SK-N-SH treated with all-trans-retinoic acid at 6 μM for 48 hours (cell line): Measurements from ENCODE around the gene TRIM50.
"Not testable (repeated sequence)": the region's sequence is repeated elsewhere in the genome, so short reads cannot be mapped to it uniquely, and the experiment has no call there.

ENCODE experiments used
- ATAC-seq: fragments of 200-7000 bp; cut with Tn5 transposase; 3 replicates; pipeline ENCODE4 v1.9.1; 2020; ENCODE audit warnings: mild to moderate bottlenecking, moderate library complexity
- ARNTL ChIP-seq: fragments of 450-650 bp; formaldehyde crosslinking; IDR thresholded peaks from 2 replicates; pipeline ENCODE4 v1.5.0; 2020; ENCODE audit warnings: low read depth, mild to moderate bottlenecking, moderate library complexity, borderline replicate concordance
- BACH2 ChIP-seq: fragments of 250-450 bp; sonication (Bioruptor Pico); IDR thresholded peaks from 2 replicates; pipeline ENCODE4 v1.9.0; 2021; ENCODE audit warnings: mild to moderate bottlenecking, borderline replicate concordance
- CSDC2 ChIP-seq: fragments of 250-450 bp; sonication (Bioruptor Pico); IDR thresholded peaks from 2 replicates; pipeline ENCODE4 v1.5.0; 2020; ENCODE audit warnings: mild to moderate bottlenecking, moderate library complexity
- CSRNP3 ChIP-seq: fragments of 250-450 bp; sonication (Bioruptor Pico); IDR thresholded peaks from 2 replicates; pipeline ENCODE4 v1.5.1; 2021; ENCODE audit warnings: mild to moderate bottlenecking, moderate library complexity
- ESRRG ChIP-seq: fragments of 250-450 bp; sonication (Bioruptor Pico); IDR thresholded peaks from 2 replicates; pipeline ENCODE4 v1.6.1; 2021; ENCODE audit warnings: mild to moderate bottlenecking
- GLIS3 ChIP-seq: fragments of 250-450 bp; sonication (Bioruptor Pico); IDR thresholded peaks from 2 replicates; pipeline ENCODE4 v1.5.0; 2020; ENCODE audit warnings: mild to moderate bottlenecking, moderate library complexity
- ISL1 ChIP-seq: fragments of 250-450 bp; sonication (Bioruptor Pico); IDR thresholded peaks from 2 replicates; pipeline ENCODE4 v2.1.2; 2022; ENCODE audit warnings: mild to moderate bottlenecking, moderate library complexity
- OSR1 ChIP-seq: fragments of 250-450 bp; sonication (Bioruptor Pico); IDR thresholded peaks from 2 replicates; pipeline ENCODE4 v1.8.0; 2022; ENCODE audit warnings: moderate library complexity, mild to moderate bottlenecking, inconsistent platforms
- POU6F1 ChIP-seq: fragments of 250-450 bp; sonication (Bioruptor Pico); IDR thresholded peaks from 2 replicates; pipeline ENCODE4 v1.8.0; 2021; ENCODE audit warnings: low read depth, mild to moderate bottlenecking, moderate library complexity, borderline replicate concordance
- PPARA ChIP-seq: fragments of 250-450 bp; sonication (Bioruptor Pico); IDR thresholded peaks from 2 replicates; pipeline ENCODE4 v1.5.0; 2020; ENCODE audit warnings: mild to moderate bottlenecking, borderline replicate concordance
- RARB ChIP-seq: fragments of 250-450 bp; sonication (Bioruptor Pico); IDR thresholded peaks from 2 replicates; pipeline ENCODE4 v1.8.0; 2021; ENCODE audit warnings: mild to moderate bottlenecking, moderate library complexity
- SNAI2 ChIP-seq: fragments of 250-450 bp; sonication (Bioruptor Pico); IDR thresholded peaks from 2 replicates; pipeline ENCODE4 v1.5.0; 2020; ENCODE audit warnings: mild to moderate bottlenecking, moderate library complexity
- TOX ChIP-seq: fragments of 250-450 bp; sonication (Bioruptor Pico); IDR thresholded peaks from 2 replicates; pipeline ENCODE4 v1.8.0; 2021; ENCODE audit warnings: mild to moderate bottlenecking, moderate library complexity, borderline replicate concordance
- TSHZ2 ChIP-seq: fragments of 250-450 bp; sonication (Bioruptor Pico); IDR thresholded peaks from 2 replicates; pipeline ENCODE4 v1.5.0; 2020; ENCODE audit warnings: mild to moderate bottlenecking, moderate library complexity
- ZC3H10 ChIP-seq: fragments of 250-450 bp; sonication (Bioruptor Pico); IDR thresholded peaks from 2 replicates; pipeline ENCODE4 v1.5.1; 2021; ENCODE audit warnings: mild to moderate bottlenecking, moderate library complexity
- ZFP3 ChIP-seq: fragments of 250-450 bp; sonication (Bioruptor Pico); IDR thresholded peaks from 2 replicates; pipeline ENCODE4 v1.5.0; 2020; ENCODE audit warnings: mild to moderate bottlenecking, moderate library complexity
- ZNF565 ChIP-seq: fragments of 450-650 bp; formaldehyde crosslinking; conservative IDR thresholded peaks from 2 replicates; pipeline ENCODE4 v1.5.0; 2020; ENCODE audit warnings: low read depth, mild to moderate bottlenecking, moderate library complexity
- ZNF70 ChIP-seq: fragments of 450-650 bp; formaldehyde crosslinking; IDR thresholded peaks from 2 replicates; pipeline ENCODE4 v1.5.0; 2020; ENCODE audit warnings: mild to moderate bottlenecking, moderate library complexity
- ZNF8 ChIP-seq: fragments of 450-650 bp; formaldehyde crosslinking; IDR thresholded peaks from 2 replicates; pipeline ENCODE4 v1.5.0; 2020; ENCODE audit warnings: mild to moderate bottlenecking, moderate library complexity

Gene TRIM50

GRCh38 chr7:73332447-73332846 lies 4.6 kb upstream of the TRIM50 start:
- no peak for ATAC-seq
- TF ChIP-seq ZFP3 (CRISPR knock-in tag) (no peak), POU6F1 (CRISPR knock-in tag) (no peak), ISL1 (CRISPR knock-in tag) (no peak), ZNF70 (no peak), ESRRG (CRISPR knock-in tag) (no peak), OSR1 (CRISPR knock-in tag) (no peak), ZC3H10 (CRISPR knock-in tag) (no peak), SNAI2 (CRISPR knock-in tag) (no peak), PPARA (CRISPR knock-in tag) (no peak), TSHZ2 (no peak), CSDC2 (CRISPR knock-in tag) (no peak), ZNF8 (CRISPR knock-in tag) (no peak)

GRCh38 chr7:73330772-73331171 lies 2.9 kb upstream of the TRIM50 start:
- no peak for TF ChIP-seq RARB
- TF ChIP-seq CSRNP3 (CRISPR knock-in tag): no peak
- no peak for TF ChIP-seq ESRRG (CRISPR knock-in tag)
- no peak for TF ChIP-seq TOX (CRISPR knock-in tag)
- no peak for TF ChIP-seq GLIS3 (CRISPR knock-in tag)
- TF ChIP-seq CSDC2 (CRISPR knock-in tag): no peak
- TF ChIP-seq ZFP3 (CRISPR knock-in tag): no peak
- TF ChIP-seq ZNF565 (CRISPR knock-in tag): no peak
- no peak for TF ChIP-seq ZC3H10 (CRISPR knock-in tag)
- TF ChIP-seq OSR1 (CRISPR knock-in tag): no peak
- TF ChIP-seq ARNTL (CRISPR knock-in tag): no peak
- no peak for TF ChIP-seq SNAI2 (CRISPR knock-in tag)
- TF ChIP-seq TSHZ2: no peak
- TF ChIP-seq ISL1 (CRISPR knock-in tag): no peak
- ATAC-seq: peak; percentile 10; the same call in 1 of the 3 replicates

GRCh38 chr7:73329861-73330581 lies 2.1 kb upstream of the TRIM50 start:
- peak; percentile 61; the same call in 1 of the 2 replicates for TF ChIP-seq ZNF70
- TF ChIP-seq ESRRG (CRISPR knock-in tag): no peak
- ATAC-seq: peak; percentile 68

- TF ChIP-seq OSR1 (CRISPR knock-in tag) (no peak), BACH2 (CRISPR knock-in tag) (no peak), ARNTL (CRISPR knock-in tag) (no peak), ZNF8 (CRISPR knock-in tag) (no peak), ZNF70 (no peak), GLIS3 (CRISPR knock-in tag) (no peak), ZNF565 (CRISPR knock-in tag) (no peak), POU6F1 (CRISPR knock-in tag) (no peak)
- ATAC-seq: no peak
Measured at GRCh38 chr7:73328696-73329095, 814 bp upstream of the TRIM50 start.

GRCh38 chr7:73327449-73327848 lies 433 bp downstream of the TRIM50 start:
- not testable (repeated sequence) for ATAC-seq

- ATAC-seq: not testable (repeated sequence)
Measured at GRCh38 chr7:73325424-73325823, 2.5 kb downstream of the TRIM50 start.

- ATAC-seq: peak; percentile 93
Measured at GRCh38 chr7:73324081-73324845, 3.6 kb downstream of the TRIM50 start.
